ENCODE measurements around the gene INCA1.

The INCA1 gene

DNA sequence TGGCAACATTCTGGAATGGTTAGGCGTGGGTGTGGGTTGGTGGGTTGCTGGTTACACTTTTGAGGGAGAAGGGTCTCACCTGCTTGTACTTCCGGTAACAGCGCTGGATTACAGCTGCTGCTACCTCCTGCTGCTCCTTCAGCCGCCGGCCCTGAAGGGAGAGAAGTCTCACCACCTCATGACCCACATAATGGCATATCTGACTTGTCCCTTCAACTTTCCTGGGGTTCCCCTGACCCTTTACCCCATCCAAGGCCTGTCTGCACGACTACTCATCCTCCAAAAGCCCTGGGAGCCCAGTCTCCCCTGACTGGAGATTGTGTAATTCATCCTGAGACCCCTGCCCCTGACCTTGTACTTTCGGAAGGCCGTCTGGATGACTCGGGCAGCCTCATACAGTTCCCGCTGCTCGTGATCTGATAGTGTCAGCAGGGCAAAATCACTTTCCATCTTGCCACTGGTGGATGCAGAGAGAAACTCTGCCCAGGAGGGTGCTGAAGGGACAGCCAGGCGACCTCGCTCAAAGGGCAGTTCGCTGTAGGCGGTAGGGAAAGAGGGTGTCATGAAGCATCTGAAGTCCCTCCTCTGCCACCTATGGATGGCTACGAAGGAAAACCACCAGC, 27.7 kb downstream of the INCA1 start:
- DNase-seq = no peak

GRCh38 chr17:4969047-4969550, 28.2 kb downstream of the INCA1 start:
- DNase-seq = peak; percentile 76

DNA sequence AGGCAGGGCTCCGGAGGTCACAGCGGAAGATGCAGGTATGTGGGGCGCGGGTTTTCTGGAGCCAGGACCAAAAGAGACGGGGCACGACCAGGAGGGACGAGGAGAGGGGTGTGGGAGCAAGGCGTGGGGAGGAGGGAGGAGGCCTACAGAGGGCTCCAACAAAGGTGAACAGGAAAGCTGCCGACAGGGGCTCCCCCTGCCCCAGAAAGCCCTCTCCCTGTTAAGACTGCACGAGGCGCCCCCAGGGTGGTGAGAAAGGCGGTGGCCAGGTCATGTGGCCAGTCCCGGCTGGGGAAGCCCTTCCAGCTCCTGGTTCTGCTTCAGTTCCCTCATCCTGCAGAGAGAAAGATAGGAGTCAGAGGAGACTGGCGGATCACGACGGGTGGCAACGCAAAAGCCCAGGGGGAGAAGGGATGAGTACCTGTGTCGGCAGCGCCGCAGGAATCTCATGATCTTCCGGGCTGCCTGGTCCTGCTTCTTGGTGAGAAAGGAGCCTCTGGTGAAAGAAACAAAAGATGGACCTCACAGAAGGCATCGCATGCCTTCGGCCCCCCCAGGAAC, 28.8 kb downstream of the INCA1 start:
- DNase-seq = peak; percentile 62

- DNase-seq = peak; percentile 93
Measured at GRCh38 chr17:4967539-4968485, 29.5 kb downstream of the INCA1 start, which contains the start of gene SPAG7. SPAG7 (minus strand) TSS chr17:4967817; CDS start chr17:4967804, 13 bp downstream.

DNA sequence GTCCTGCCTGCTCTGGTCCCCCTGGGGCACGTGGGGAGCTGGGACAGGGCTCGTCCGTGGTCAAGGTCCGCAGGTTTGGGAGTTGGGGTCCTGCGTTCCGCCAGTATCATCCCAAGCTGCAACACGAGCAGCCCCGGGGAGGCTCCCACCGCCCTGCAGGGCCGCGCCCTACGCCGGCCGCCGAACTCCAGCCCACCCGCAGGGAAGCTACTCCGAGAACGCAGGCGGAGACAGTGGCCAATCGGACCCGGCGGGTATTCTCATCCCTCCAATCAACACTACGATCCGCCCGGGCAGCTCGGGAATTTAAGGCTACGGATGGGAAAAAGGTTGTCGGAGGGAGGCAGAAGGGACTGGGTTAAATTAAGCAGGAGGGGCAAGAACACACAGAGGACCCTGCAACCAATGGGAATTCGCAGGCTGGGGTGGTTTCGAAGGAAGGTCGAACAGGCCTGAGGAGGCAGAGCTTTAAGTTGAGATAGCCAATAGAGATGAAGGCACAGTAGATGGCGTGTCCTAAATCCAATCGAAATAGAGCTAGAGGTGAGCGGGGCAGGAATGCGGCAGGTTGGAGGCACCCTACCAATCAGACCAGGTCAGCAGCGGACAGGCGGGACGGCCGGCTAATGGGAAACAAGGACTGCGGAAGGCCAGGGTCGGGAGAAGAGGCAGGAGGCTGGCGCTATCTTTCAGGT, 30.3 kb downstream of the INCA1 start:
- DNase-seq = peak; percentile 99

DNA sequence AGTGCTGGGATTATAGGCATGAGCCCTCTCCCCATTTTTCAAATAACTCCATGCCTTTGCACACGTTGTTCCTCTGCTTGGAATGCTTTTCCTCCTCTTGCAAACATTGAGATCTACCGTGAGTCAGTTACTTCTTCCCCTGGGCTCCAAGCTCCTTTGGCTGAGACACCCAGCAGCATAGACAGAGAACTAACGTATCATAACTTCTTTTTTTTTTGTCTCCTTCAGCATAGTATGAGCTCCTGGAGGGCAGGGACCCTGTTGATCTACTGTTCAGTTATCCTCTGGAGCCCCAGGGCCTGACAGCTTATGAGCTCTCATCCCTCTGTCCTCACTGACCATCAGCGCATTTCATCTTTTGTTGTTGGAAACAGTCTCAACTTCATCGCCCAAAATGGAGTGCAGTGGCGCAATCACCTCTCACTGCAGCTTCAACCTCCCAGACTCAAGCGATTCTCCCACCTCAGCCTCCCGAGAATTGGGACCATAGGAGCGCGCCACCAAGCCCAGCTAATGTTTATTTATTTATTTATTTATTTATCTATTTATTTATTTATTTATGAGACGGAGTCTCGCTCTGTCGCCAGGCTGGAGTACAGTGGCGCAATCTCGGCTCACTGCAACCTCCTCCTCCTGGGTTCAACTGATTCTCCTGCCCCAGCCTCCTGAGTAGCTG, 31.9 kb downstream of the INCA1 start:
- no peak for DNase-seq

DNA sequence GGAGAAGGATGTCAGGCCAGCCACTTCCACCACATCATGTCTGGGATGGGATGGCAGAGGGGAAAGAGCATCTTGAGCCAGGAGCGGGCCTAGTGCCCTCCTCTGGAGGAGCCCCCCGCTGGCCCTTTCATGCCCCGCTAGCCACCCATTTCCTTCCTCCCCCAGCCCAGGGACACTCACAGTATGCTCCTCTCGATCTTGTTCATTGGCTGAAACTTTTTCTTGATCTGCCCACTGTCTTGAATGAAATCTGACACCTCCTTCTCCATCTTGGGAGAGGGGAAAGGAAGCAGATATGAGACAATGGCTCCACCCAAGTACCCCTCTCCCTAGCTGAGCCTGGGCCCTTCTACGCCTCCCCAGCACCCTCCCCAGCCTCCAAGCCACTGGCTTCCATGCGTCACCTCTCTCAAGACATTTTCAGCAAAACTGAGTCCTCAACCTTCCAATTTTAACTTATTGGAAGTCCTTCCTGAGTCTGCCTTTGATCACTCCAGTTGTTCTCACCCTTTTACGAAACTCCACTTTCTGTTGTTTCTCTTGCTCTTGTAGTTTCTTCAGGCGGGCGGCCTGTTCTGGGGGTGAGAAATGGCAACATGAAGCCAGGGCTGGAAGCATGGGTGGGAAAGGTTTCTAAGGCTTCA, 36.9 kb downstream of the INCA1 start:
- DNase-seq = no peak

DNA sequence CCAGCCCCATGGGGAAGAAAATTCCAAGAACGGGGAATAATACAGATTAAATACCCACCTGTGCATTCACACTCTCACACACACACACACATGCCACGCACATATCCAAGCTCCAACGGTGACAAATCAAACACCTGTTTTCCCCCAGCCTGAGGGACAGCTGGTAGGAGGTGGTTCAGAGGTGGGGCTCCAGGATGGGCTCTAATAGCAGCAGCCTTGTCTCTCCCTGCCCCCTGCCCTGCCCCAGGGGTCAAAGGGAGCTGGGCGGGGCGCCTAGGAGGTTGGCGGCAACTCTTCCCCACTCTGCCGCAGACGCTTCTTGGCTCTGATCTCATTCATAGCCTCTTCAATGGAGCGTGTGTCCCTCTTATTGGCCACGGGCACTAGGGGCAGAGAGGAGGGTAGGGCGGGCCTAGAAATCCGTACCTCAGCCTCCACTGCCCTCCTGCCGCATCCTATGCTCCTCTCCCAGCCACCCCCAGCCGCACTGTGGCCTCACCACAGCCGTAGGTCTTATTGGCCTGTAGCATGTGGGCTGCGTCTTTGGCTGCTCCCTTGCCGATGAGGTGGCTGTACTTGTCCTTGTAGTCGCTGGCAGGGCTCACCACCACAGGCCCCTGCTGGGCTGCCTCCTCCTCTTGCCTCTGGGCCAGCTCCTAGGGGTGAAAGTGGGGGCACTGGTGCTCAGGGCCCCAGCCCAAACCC, 37.9 kb downstream of the INCA1 start:
- DNase-seq = no peak

DNA sequence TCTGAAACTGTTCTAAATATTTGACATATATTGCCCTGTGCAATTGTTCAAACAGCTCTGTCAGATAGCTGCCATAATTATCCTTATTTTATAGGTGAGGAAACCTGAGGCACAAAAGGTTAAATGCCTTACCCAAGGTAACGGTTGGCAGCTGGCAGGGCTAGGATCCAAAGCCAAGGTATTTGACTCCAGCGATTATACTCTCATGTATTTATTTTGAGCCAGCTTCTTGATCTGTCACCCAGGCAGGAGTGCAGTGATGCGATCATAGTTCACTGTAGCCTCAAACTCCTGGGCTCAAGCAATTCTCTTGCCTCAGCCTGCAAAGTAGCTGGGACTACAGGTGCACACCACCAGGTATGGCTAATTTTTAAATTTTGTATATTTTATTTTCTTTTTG, 39.2 kb downstream of the INCA1 start:
- DNase-seq = no peak

GRCh38 chr17:4956493-4957061, 40.7 kb downstream of the INCA1 start:
- DNase-seq = no peak

- DNase-seq = no peak
Measured at GRCh38 chr17:4955091-4955490, 42.2 kb downstream of the INCA1 start.

GRCh38 chr17:4953451-4953961, 43.8 kb downstream of the INCA1 start:
- peak; percentile 87 for DNase-seq

DNA sequence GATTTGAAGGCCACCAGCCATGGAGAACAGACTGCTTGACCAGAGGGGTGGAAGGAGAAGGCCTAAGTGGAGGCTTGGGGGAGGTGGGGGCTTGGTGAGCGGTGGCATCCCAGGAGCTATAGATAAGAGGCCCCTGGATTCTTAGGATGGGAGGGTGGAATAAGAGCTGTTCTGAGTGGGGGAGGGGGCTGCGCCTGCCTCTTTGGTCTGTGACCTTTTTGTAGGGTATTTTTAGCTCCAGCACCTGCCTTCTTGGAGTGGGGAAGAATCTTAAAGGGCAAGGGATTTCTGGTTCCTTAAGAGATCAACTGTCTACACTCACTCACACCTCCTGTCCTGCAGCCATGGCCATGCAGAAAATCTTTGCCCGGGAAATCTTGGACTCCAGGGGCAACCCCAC, 45.8 kb downstream of the INCA1 start:
- DNase-seq = no peak

GRCh38 chr17:4950746-4951204, 46.5 kb downstream of the INCA1 start, which contains the start of gene ENO3:
ENO3 (plus strand) TSS chr17:4951119; CDS start chr17:4951830, 711 bp downstream.
- no peak for DNase-seq

GRCh38 chr17:4950075-4950745, 47.1 kb downstream of the INCA1 start:
- DNase-seq = no peak

- no peak for DNase-seq
Measured at GRCh38 chr17:4949321-4950074, 47.8 kb downstream of the INCA1 start.

DNA sequence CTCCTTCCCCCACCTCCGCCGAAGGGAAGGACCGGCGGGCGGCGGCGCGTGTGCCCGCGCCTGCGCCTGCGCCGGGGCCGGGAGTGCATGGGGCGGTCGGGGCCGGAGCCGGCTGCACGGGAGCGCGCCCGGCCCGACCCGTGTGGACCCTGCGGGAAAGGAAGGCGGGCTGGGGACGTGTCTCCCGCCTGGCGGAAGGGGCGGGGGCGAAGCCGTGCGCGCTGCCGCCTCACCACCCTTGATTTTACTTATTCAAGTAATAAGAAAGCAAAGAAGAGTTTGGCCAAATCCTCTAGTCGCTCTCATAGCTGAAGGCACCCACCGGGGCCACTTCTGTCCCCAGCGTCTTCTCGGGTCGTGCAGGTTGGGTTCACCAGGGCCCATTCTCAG, 48.4 kb downstream of the INCA1 start:
- DNase-seq = peak; percentile 91

GRCh38 chr17:4948166-4948930, 49.0 kb downstream of the INCA1 start, which contains the start of gene PFN1:
PFN1 (minus strand) TSS chr17:4948530; CDS start chr17:4948394, 136 bp downstream.
- peak; percentile 91 for DNase-seq
